DOHH2 (cell line): ENCODE measurements around the gene MED13L.

ENCODE experiments used
- CTCF ChIP-seq: fragments of 200-600 bp; sonication (generic); IDR thresholded peaks from one replicate; pipeline ENCODE4 v1.5.1; 2014; ENCODE audit warnings: antibody characterized with exemption, mild to moderate bottlenecking, low read depth, low read length; ENCODE audit not compliant: poor library complexity, severe bottlenecking
- EZH2phosphoT487 ChIP-seq: fragments of 200-600 bp; sonication (generic); IDR thresholded peaks from 2 replicates; pipeline ENCODE4 v1.6.1; 2017; ENCODE audit warnings: borderline replicate concordance, mild to moderate bottlenecking, antibody characterized with exemption, low read length, moderate library complexity, mixed read lengths

- no peak for TF ChIP-seq CTCF
- TF ChIP-seq EZH2phosphoT487 = no peak
Measured at GRCh38 chr12:116028619-116029018, 248.9 kb downstream of the MED13L start.
